ENCODE data around the gene BPIFB3.

DNA sequence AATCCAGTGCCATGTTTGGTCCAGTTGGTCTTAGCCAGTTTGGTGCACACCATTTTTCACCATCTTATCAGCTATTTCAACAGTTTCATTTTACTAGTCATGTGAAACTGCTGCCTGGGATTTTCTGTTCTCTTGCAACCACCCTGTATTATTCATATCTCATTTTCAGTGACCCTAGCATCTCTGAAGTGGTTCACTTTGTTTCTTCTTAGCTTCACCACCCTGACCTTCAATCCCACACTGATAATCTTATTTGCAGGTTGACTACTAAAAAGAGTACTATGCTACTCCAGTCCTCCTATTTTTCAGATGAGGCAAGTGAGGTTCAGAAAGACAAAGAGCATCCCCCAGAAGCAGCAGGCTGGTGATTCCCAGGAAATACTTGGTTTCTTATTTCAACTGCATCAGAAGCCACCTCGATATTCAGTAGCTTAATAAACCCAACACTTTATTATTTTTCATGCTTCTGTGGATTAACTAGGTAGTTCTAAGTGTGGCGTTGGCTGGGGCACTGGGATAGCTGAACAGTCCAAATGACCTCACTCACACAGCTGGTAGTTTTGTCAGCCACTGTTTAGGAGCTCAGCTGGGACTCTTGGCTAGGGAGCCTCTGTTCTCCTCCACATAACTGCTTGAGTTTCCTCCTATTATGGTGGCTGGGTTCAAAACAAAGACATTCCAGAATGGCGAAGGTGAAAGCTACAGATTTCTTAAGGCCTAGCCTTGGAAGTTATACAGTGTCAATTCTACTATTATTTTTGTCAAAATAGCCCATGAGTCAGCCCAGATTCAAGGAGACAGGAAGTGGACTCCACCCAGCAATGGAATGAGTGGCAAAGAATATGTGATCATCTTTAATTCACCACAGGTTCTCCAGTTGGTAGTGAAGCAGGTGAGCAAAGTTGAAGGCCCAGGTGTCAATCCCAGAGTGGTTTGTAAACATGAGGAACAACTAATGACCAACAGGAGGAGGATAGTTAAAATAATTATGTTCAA lies 66.3 kb downstream of the BPIFB3 start:
- TF ChIP-seq, protein P1, sequence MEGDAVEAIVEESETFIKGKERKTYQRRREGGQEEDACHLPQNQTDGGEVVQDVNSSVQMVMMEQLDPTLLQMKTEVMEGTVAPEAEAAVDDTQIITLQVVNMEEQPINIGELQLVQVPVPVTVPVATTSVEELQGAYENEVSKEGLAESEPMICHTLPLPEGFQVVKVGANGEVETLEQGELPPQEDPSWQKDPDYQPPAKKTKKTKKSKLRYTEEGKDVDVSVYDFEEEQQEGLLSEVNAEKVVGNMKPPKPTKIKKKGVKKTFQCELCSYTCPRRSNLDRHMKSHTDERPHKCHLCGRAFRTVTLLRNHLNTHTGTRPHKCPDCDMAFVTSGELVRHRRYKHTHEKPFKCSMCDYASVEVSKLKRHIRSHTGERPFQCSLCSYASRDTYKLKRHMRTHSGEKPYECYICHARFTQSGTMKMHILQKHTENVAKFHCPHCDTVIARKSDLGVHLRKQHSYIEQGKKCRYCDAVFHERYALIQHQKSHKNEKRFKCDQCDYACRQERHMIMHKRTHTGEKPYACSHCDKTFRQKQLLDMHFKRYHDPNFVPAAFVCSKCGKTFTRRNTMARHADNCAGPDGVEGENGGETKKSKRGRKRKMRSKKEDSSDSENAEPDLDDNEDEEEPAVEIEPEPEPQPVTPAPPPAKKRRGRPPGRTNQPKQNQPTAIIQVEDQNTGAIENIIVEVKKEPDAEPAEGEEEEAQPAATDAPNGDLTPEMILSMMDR (IDR thresholded peaks at IDR 0.05) = no peak
- no peak for TF ChIP-seq POLR2AphosphoS5 (IDR thresholded peaks at IDR 0.05; ENCODE audit: low read depth, low read length)

Data from Panc1 (cell line).